ENCODE data around the gene FAM124B.

DNA sequence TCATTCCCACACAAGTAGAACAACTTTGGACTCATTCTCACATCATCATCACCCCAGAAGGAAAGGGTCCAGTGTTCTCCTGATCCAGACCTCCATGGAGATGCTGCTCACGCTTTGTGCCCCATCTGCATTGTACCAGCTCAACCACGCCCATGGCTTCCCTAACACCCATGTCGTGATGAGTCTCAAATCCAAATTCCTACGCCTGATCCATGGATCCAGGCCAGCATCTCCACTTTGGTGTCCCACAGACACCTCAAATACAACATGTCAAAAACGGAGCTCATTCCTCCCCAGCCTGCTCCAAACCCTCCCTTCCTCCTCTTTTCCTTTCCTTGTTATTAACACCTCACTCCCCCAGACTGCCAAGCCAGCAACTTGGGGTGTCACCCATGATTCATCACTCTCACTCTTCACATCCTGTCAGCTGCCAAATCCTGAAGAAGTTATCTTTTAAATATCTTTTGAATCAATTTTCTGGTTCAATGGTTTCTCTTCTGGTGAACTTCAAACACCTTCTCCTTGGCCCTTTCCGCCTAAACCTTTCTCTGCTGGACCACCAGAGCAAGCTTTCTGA, 30.2 kb upstream of the FAM124B start:
- no peak for TF ChIP-seq GABPA (IDR thresholded peaks at IDR 0.05; ENCODE audit: low read depth)
- TF ChIP-seq, protein P1, sequence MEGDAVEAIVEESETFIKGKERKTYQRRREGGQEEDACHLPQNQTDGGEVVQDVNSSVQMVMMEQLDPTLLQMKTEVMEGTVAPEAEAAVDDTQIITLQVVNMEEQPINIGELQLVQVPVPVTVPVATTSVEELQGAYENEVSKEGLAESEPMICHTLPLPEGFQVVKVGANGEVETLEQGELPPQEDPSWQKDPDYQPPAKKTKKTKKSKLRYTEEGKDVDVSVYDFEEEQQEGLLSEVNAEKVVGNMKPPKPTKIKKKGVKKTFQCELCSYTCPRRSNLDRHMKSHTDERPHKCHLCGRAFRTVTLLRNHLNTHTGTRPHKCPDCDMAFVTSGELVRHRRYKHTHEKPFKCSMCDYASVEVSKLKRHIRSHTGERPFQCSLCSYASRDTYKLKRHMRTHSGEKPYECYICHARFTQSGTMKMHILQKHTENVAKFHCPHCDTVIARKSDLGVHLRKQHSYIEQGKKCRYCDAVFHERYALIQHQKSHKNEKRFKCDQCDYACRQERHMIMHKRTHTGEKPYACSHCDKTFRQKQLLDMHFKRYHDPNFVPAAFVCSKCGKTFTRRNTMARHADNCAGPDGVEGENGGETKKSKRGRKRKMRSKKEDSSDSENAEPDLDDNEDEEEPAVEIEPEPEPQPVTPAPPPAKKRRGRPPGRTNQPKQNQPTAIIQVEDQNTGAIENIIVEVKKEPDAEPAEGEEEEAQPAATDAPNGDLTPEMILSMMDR (IDR thresholded peaks at IDR 0.05; ENCODE audit: insufficient read depth, low read length), result no peak
- TF ChIP-seq, protein P2, sequence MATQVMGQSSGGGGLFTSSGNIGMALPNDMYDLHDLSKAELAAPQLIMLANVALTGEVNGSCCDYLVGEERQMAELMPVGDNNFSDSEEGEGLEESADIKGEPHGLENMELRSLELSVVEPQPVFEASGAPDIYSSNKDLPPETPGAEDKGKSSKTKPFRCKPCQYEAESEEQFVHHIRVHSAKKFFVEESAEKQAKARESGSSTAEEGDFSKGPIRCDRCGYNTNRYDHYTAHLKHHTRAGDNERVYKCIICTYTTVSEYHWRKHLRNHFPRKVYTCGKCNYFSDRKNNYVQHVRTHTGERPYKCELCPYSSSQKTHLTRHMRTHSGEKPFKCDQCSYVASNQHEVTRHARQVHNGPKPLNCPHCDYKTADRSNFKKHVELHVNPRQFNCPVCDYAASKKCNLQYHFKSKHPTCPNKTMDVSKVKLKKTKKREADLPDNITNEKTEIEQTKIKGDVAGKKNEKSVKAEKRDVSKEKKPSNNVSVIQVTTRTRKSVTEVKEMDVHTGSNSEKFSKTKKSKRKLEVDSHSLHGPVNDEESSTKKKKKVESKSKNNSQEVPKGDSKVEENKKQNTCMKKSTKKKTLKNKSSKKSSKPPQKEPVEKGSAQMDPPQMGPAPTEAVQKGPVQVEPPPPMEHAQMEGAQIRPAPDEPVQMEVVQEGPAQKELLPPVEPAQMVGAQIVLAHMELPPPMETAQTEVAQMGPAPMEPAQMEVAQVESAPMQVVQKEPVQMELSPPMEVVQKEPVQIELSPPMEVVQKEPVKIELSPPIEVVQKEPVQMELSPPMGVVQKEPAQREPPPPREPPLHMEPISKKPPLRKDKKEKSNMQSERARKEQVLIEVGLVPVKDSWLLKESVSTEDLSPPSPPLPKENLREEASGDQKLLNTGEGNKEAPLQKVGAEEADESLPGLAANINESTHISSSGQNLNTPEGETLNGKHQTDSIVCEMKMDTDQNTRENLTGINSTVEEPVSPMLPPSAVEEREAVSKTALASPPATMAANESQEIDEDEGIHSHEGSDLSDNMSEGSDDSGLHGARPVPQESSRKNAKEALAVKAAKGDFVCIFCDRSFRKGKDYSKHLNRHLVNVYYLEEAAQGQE (IDR thresholded peaks at IDR 0.05; ENCODE audit: insufficient replicate concordance, low read depth), result no peak

Data from HL-60 (cell line).